DND-41 (cell line): Measurements from ENCODE around the gene RPS3.

Source experiments
- ATAC-seq: fragments of 200-7000 bp; cut with Tn5 transposase; 3 replicates; pipeline ENCODE4 v1.9.1; 2021; ENCODE audit warnings: low read depth; ENCODE audit not compliant: insufficient read depth
- DNase-seq: peaks from one replicate; pipeline ENCODE4 v3.0.0-alpha.2; 2020
- H2AFZ ChIP-seq: 2 replicates; pipeline ENCODE4 v1.6.0; 2012; ENCODE audit warnings: low read depth, low read length
- H3K27ac ChIP-seq: 2 replicates; pipeline ENCODE4 v1.5.1; 2012; ENCODE audit warnings: low read length, inconsistent platforms
- H3K27me3 ChIP-seq: fragments of 200-600 bp; sonication (generic); 2 replicates; pipeline ENCODE4 v1.6.0; 2012; ENCODE audit warnings: low read length, mild to moderate bottlenecking, inconsistent platforms; ENCODE audit not compliant: insufficient read depth, poor library complexity
- H3K36me3 ChIP-seq: 2 replicates; pipeline ENCODE4 v1.5.1; 2012; ENCODE audit warnings: low read length, inconsistent platforms; ENCODE audit not compliant: insufficient read depth
- H3K4me1 ChIP-seq: 2 replicates; pipeline ENCODE4 v1.5.1; 2012; ENCODE audit warnings: mild to moderate bottlenecking, low read length; ENCODE audit not compliant: insufficient read depth
- H3K4me2 ChIP-seq: 2 replicates; pipeline ENCODE4 v1.6.0; 2012; ENCODE audit warnings: mild to moderate bottlenecking, moderate library complexity, low read length, inconsistent platforms; ENCODE audit not compliant: insufficient read depth
- H3K4me3 ChIP-seq, 2 experiments: fragments of 200-600 bp in 1 of 2; shearing (Covaris generic) in 1 of 2; 2 replicates each; pipeline ENCODE4 v1.5.1; 2012 to 2016; ENCODE audit warnings: inconsistent platforms in 2 of 2, low read length in 2 of 2, mild to moderate bottlenecking in 2 of 2, low read depth in 1 of 2, moderate library complexity in 1 of 2
- H3K79me2 ChIP-seq: 2 replicates; pipeline ENCODE4 v1.6.0; 2012; ENCODE audit warnings: low read length, inconsistent platforms; ENCODE audit not compliant: insufficient read depth
- H3K9ac ChIP-seq: 2 replicates; pipeline ENCODE4 v1.6.0; 2012; ENCODE audit warnings: low read depth, mild to moderate bottlenecking, inconsistent platforms, low read length, moderate library complexity
- H3K9me3 ChIP-seq: 2 replicates; pipeline ENCODE4 v1.5.1; 2012; ENCODE audit warnings: low read length, moderate library complexity, mild to moderate bottlenecking, inconsistent platforms; ENCODE audit not compliant: insufficient read depth, severe bottlenecking
- H4K20me1 ChIP-seq: 2 replicates; pipeline ENCODE4 v1.6.0; 2012; ENCODE audit warnings: low read length; ENCODE audit not compliant: insufficient read depth
- CTCF ChIP-seq: IDR thresholded peaks from 2 replicates; pipeline ENCODE4 v1.5.1; 2012; ENCODE audit warnings: borderline replicate concordance, low read length, moderate library complexity, mild to moderate bottlenecking; ENCODE audit not compliant: poor library complexity, severe bottlenecking; ENCODE audit errors: extremely low read depth
- EZH2 ChIP-seq: IDR thresholded peaks from 3 replicates; pipeline ENCODE4 v1.6.1; 2012; ENCODE audit warnings: borderline replicate concordance, low read depth, mild to moderate bottlenecking, moderate library complexity, low read length, inconsistent platforms; ENCODE audit not compliant: severe bottlenecking

Gene RPS3

GRCh38 chr11:75433443-75433842, 34.1 kb downstream of the RPS3 start:
- Histone ChIP-seq H3K27me3 (no peaks in the 10 kb centered on the region), H3K4me3 (no peak overlapping the region), H3K4me1 (no peaks in the 10 kb centered on the region), H3K27ac (no peak overlapping the region), H4K20me1 (no peaks in the 10 kb centered on the region; the same call in 1 of the 2 replicates), H3K36me3 (no peaks in the 10 kb centered on the region), H2AFZ (no peak overlapping the region), H3K79me2 (no peaks in the 10 kb centered on the region), H3K4me2 (no peak overlapping the region), H3K9ac (no peak overlapping the region), H3K9me3 (no peaks in the 10 kb centered on the region)
- DNase-seq: no peak
- no peak for TF ChIP-seq EZH2
- TF ChIP-seq CTCF: no peak
- no peak for ATAC-seq

GRCh38 chr11:75434051-75434450, 34.7 kb downstream of the RPS3 start:
- H3K36me3 ChIP-seq: no peaks in the 10 kb centered on the region
- no peaks in the 10 kb centered on the region for H3K4me1 ChIP-seq
- ATAC-seq (no peak), DNase-seq (no peak)
- H2AFZ ChIP-seq: no peak overlapping the region
- H3K4me2 ChIP-seq: no peak overlapping the region
- no peak overlapping the region for H3K9ac ChIP-seq
- no peaks in the 10 kb centered on the region; the same call in 1 of the 2 replicates for H4K20me1 ChIP-seq
- H3K4me3 ChIP-seq: no peak overlapping the region
- no peaks in the 10 kb centered on the region for H3K79me2 ChIP-seq
- no peak overlapping the region for H3K27ac ChIP-seq
- TF ChIP-seq CTCF: no peak
- no peak for TF ChIP-seq EZH2
- no peaks in the 10 kb centered on the region for H3K9me3 ChIP-seq
- no peaks in the 10 kb centered on the region for H3K27me3 ChIP-seq

GRCh38 chr11:75434886-75435570, 35.7 kb downstream of the RPS3 start:
- no peaks in the 10 kb centered on the region for H3K4me1 ChIP-seq
- no peaks in the 10 kb centered on the region for H3K36me3 ChIP-seq
- H3K4me2 ChIP-seq: no peak overlapping the region
- ATAC-seq (no peak), DNase-seq (no peak)
- H3K9ac ChIP-seq: no peak overlapping the region
- no peaks in the 10 kb centered on the region; the same call in 1 of the 2 replicates for H4K20me1 ChIP-seq
- no peaks in the 10 kb centered on the region for H3K27me3 ChIP-seq
- TF ChIP-seq CTCF: no peak
- TF ChIP-seq EZH2: no peak
- H3K79me2 ChIP-seq: no peaks in the 10 kb centered on the region
- H3K27ac ChIP-seq: no peak overlapping the region
- H3K4me3 ChIP-seq: no peak overlapping the region
- no peak overlapping the region for H2AFZ ChIP-seq
- no peaks in the 10 kb centered on the region for H3K9me3 ChIP-seq
